ENCODE measurements around the gene VMAC. TPM values are rescaled to one million over a fixed set of nuclear protein-coding genes. Genes with fewer than 3 reads are reported as not detected.

Gene VMAC
- total and polyA plus RNA-seq, 9 of the 15 experiments (the other 6 are each of a cell fraction or from before 2014, with no cell fraction given) = 0.03 to 3.4 (median 1.1) TPM

DNA sequence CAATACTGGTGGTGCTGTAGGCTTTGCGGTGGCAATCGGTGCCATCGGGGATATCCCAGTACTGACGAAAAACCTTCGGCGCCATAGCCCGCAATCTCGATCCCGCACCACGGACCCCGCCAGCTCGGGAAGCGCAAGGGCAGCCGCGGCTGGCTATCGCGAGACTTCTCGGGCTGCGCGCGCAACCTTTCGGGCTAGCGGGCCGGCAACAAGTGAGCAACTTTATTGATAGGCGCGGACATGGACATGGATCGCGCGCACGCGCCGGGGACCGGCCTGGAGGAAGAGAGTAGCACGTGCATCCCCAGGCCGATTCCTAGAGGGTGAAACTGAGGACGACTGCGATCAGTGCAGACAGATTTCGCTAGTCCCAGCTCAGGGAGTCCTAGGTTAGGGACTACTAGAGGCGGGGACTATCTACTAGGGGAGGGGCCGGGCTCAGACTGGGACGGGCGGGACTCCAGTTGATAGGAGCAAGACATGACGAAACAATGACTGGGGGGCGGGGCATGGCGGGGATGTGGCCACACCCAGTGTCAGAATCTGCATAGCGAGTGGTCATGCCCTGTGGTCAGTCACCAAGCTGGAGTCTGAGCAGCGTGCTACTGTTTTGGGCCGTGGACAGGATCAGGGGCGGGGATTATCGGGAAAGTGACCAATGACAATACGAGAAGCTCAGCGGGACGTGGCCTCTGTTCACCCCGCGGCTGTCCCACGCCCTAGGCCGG lies 884 bp upstream of the VMAC start, which contains the start of gene NDUFA11 (continued):
- TF ChIP-seq ZNF639 (CRISPR knock-in tag; conservative IDR thresholded peaks at IDR 0.05 in 1 of 2, IDR thresholded peaks at IDR 0.05 in 1 of 2) (peak in 1 of 2 experiments; percentile 85; a peak in 2 of 4 replicates), HNRNPLL (IDR thresholded peaks at IDR 0.05; ENCODE audit: low read depth, low read length, poor library complexity, severe bottlenecking) (peak; percentile 42), E2F4 (CRISPR knock-in tag; IDR thresholded peaks at IDR 0.05; ENCODE audit: low read depth) (peak; percentile 59; the same call in 1 of the 2 replicates), NR2F6 (CRISPR knock-in tag; IDR thresholded peaks at IDR 0.05) (no peak), ZNF76 (CRISPR knock-in tag; IDR thresholded peaks at IDR 0.05; ENCODE audit: borderline replicate concordance) (0 out of 2 replicates have a peak, but pooled peaks have one; percentile 62), FIP1L1 (IDR thresholded peaks at IDR 0.05; ENCODE audit: low read depth, low read length, poor library complexity, severe bottlenecking) (peak; percentile 79), ZNF23 (CRISPR knock-in tag; IDR thresholded peaks at IDR 0.05) (no peak), TRIM28 (IDR thresholded peaks at IDR 0.05) (peak; percentile 74; the same call in 1 of the 2 replicates), KDM1A (IDR thresholded peaks at IDR 0.05) (no peak), ZNF444 (CRISPR knock-in tag; IDR thresholded peaks at IDR 0.05) (no peak), XRCC3 (IDR thresholded peaks at IDR 0.05) (no peak), ZNF140 (CRISPR knock-in tag; IDR thresholded peaks at IDR 0.05) (no peak), ZBTB17 (CRISPR knock-in tag; IDR thresholded peaks at IDR 0.05) (0 out of 2 replicates have a peak, but pooled peaks have one; percentile 57), PTRF (tag; IDR thresholded peaks at IDR 0.05) (no peak), ZNF431 (CRISPR knock-in tag; IDR thresholded peaks at IDR 0.05) (no peak), ZSCAN29 (IDR thresholded peaks at IDR 0.05) (0 out of 2 replicates have a peak, but pooled peaks have one; percentile 3), FOXJ2 (tag; IDR thresholded peaks at IDR 0.05) (peak; percentile 78), HEY1 (CRISPR knock-in tag; IDR thresholded peaks at IDR 0.05; ENCODE audit: borderline replicate concordance) (no peak), ZNF197 (CRISPR knock-in tag; IDR thresholded peaks at IDR 0.05; ENCODE audit: low read depth) (no peak), ASH1L (IDR thresholded peaks at IDR 0.05; ENCODE audit: borderline replicate concordance, low read depth, partially characterized antibody) (no peak), ZNF232 (CRISPR knock-in tag; IDR thresholded peaks at IDR 0.05) (no peak), FOXJ3 (CRISPR knock-in tag; IDR thresholded peaks at IDR 0.05) (no peak), FOXP1 (CRISPR knock-in tag; IDR thresholded peaks at IDR 0.05) (peak; percentile 70), NR2C1 (IDR thresholded peaks at IDR 0.05) (peak; percentile 65), NR2C1 (tag; IDR thresholded peaks at IDR 0.05) (0 out of 2 replicates have a peak, but pooled peaks have one; percentile 32), CBX3 (IDR thresholded peaks at IDR 0.05; ENCODE audit: borderline replicate concordance in 1 of 2, low read length in 2 of 2) (no peak; a peak in 1 of 3 replicates), ILF3 (IDR thresholded peaks at IDR 0.05; ENCODE audit: borderline replicate concordance) (no peak)
- TF ChIP-seq, protein P1, sequence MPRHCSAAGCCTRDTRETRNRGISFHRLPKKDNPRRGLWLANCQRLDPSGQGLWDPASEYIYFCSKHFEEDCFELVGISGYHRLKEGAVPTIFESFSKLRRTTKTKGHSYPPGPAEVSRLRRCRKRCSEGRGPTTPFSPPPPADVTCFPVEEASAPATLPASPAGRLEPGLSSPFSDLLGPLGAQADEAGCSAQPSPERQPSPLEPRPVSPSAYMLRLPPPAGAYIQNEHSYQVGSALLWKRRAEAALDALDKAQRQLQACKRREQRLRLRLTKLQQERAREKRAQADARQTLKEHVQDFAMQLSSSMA (CRISPR knock-in tag; IDR thresholded peaks at IDR 0.05) = no peak
